SK-N-SH treated with all-trans-retinoic acid at 6 μM for 48 hours (cell line): Measurements from ENCODE around the gene SULT2B1.

Experiments used
- ATAC-seq: fragments of 200-7000 bp; cut with Tn5 transposase; 3 replicates; pipeline ENCODE4 v1.9.1; 2020; ENCODE audit warnings: mild to moderate bottlenecking, moderate library complexity
- ARNTL ChIP-seq: fragments of 450-650 bp; formaldehyde crosslinking; IDR thresholded peaks from 2 replicates; pipeline ENCODE4 v1.5.0; 2020; ENCODE audit warnings: low read depth, mild to moderate bottlenecking, moderate library complexity, borderline replicate concordance
- BACH2 ChIP-seq: fragments of 250-450 bp; sonication (Bioruptor Pico); IDR thresholded peaks from 2 replicates; pipeline ENCODE4 v1.9.0; 2021; ENCODE audit warnings: mild to moderate bottlenecking, borderline replicate concordance
- CSDC2 ChIP-seq: fragments of 250-450 bp; sonication (Bioruptor Pico); IDR thresholded peaks from 2 replicates; pipeline ENCODE4 v1.5.0; 2020; ENCODE audit warnings: mild to moderate bottlenecking, moderate library complexity
- ESRRG ChIP-seq: fragments of 250-450 bp; sonication (Bioruptor Pico); IDR thresholded peaks from 2 replicates; pipeline ENCODE4 v1.6.1; 2021; ENCODE audit warnings: mild to moderate bottlenecking
- GLIS3 ChIP-seq: fragments of 250-450 bp; sonication (Bioruptor Pico); IDR thresholded peaks from 2 replicates; pipeline ENCODE4 v1.5.0; 2020; ENCODE audit warnings: mild to moderate bottlenecking, moderate library complexity
- OSR1 ChIP-seq: fragments of 250-450 bp; sonication (Bioruptor Pico); IDR thresholded peaks from 2 replicates; pipeline ENCODE4 v1.8.0; 2022; ENCODE audit warnings: moderate library complexity, mild to moderate bottlenecking, inconsistent platforms
- PPARA ChIP-seq: fragments of 250-450 bp; sonication (Bioruptor Pico); IDR thresholded peaks from 2 replicates; pipeline ENCODE4 v1.5.0; 2020; ENCODE audit warnings: mild to moderate bottlenecking, borderline replicate concordance
- RARB ChIP-seq: fragments of 250-450 bp; sonication (Bioruptor Pico); IDR thresholded peaks from 2 replicates; pipeline ENCODE4 v1.8.0; 2021; ENCODE audit warnings: mild to moderate bottlenecking, moderate library complexity
- SNAI2 ChIP-seq: fragments of 250-450 bp; sonication (Bioruptor Pico); IDR thresholded peaks from 2 replicates; pipeline ENCODE4 v1.5.0; 2020; ENCODE audit warnings: mild to moderate bottlenecking, moderate library complexity
- TCF4 ChIP-seq: fragments of 250-450 bp; sonication (Bioruptor Pico); IDR thresholded peaks from 2 replicates; pipeline ENCODE4 v1.8.0; 2021; ENCODE audit warnings: mild to moderate bottlenecking, moderate library complexity, borderline replicate concordance
- TOX ChIP-seq: fragments of 250-450 bp; sonication (Bioruptor Pico); IDR thresholded peaks from 2 replicates; pipeline ENCODE4 v1.8.0; 2021; ENCODE audit warnings: mild to moderate bottlenecking, moderate library complexity, borderline replicate concordance
- ZC3H10 ChIP-seq: fragments of 250-450 bp; sonication (Bioruptor Pico); IDR thresholded peaks from 2 replicates; pipeline ENCODE4 v1.5.1; 2021; ENCODE audit warnings: mild to moderate bottlenecking, moderate library complexity
- ZFP3 ChIP-seq: fragments of 250-450 bp; sonication (Bioruptor Pico); IDR thresholded peaks from 2 replicates; pipeline ENCODE4 v1.5.0; 2020; ENCODE audit warnings: mild to moderate bottlenecking, moderate library complexity
- ZFP30 ChIP-seq: fragments of 450-650 bp; formaldehyde crosslinking; IDR thresholded peaks from 2 replicates; pipeline ENCODE4 v1.5.0; 2022; ENCODE audit warnings: mild to moderate bottlenecking, moderate library complexity
- ZNF565 ChIP-seq: fragments of 450-650 bp; formaldehyde crosslinking; conservative IDR thresholded peaks from 2 replicates; pipeline ENCODE4 v1.5.0; 2020; ENCODE audit warnings: low read depth, mild to moderate bottlenecking, moderate library complexity
- ZNF70 ChIP-seq: fragments of 450-650 bp; formaldehyde crosslinking; IDR thresholded peaks from 2 replicates; pipeline ENCODE4 v1.5.0; 2020; ENCODE audit warnings: mild to moderate bottlenecking, moderate library complexity
- ZNF8 ChIP-seq: fragments of 450-650 bp; formaldehyde crosslinking; IDR thresholded peaks from 2 replicates; pipeline ENCODE4 v1.5.0; 2020; ENCODE audit warnings: mild to moderate bottlenecking, moderate library complexity
- TF ChIP-seq, protein P1 (sequence below): fragments of 250-450 bp; sonication (Bioruptor Pico); IDR thresholded peaks from 2 replicates; pipeline ENCODE4 v1.5.1; 2021; ENCODE audit warnings: mild to moderate bottlenecking, moderate library complexity
- TF ChIP-seq, protein P2 (sequence below): fragments of 250-450 bp; sonication (Bioruptor Pico); IDR thresholded peaks from 2 replicates; pipeline ENCODE4 v1.8.0; 2021; ENCODE audit warnings: low read depth, mild to moderate bottlenecking, moderate library complexity, borderline replicate concordance
- TF ChIP-seq, protein P3 (sequence below): fragments of 250-450 bp; sonication (Bioruptor Pico); IDR thresholded peaks from 2 replicates; pipeline ENCODE4 v1.5.0; 2020; ENCODE audit warnings: mild to moderate bottlenecking, moderate library complexity
- TF ChIP-seq, protein P4 (sequence below): fragments of 250-450 bp; sonication (Bioruptor Pico); IDR thresholded peaks from 2 replicates; pipeline ENCODE4 v1.8.0; 2020; ENCODE audit warnings: mild to moderate bottlenecking, moderate library complexity, borderline replicate concordance

The SULT2B1 gene

DNA sequence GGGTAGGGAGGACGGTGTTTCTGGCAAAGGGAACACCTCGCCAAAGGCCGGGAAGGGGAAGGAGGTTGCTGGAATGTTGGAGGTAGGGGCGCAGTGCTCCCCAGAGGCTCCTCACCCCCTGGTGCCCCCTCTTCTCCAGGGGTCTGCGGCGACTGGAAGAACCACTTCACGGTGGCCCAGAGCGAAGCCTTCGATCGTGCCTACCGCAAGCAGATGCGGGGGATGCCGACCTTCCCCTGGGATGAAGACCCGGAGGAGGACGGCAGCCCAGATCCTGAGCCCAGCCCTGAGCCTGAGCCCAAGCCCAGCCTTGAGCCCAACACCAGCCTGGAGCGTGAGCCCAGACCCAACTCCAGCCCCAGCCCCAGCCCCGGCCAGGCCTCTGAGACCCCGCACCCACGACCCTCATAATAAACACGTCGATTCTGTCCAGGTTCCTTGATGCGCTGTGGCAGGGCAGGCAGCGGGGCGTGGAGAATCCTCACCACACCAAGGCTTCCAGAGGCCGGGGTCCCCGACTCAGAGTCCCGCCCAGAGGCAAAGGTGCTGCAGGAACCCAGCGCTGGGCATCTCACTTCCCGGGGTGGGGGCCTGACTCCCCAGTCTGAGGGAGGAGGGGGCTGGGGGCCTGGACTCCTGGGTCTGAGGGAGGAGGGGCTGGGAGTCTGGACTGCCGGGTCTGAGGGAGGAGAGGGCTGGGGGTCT is 47.2 kb downstream of the SULT2B1 start:
- ATAC-seq: no peak
- TF ChIP-seq OSR1 (no peak), BACH2 (CRISPR knock-in tag) (no peak), PPARA (no peak), ZC3H10 (CRISPR knock-in tag) (no peak), ESRRG (no peak), ARNTL (CRISPR knock-in tag) (no peak), ZNF70 (CRISPR knock-in tag) (no peak)
- TF ChIP-seq, all 23 proteins: peak for 0

DNA sequence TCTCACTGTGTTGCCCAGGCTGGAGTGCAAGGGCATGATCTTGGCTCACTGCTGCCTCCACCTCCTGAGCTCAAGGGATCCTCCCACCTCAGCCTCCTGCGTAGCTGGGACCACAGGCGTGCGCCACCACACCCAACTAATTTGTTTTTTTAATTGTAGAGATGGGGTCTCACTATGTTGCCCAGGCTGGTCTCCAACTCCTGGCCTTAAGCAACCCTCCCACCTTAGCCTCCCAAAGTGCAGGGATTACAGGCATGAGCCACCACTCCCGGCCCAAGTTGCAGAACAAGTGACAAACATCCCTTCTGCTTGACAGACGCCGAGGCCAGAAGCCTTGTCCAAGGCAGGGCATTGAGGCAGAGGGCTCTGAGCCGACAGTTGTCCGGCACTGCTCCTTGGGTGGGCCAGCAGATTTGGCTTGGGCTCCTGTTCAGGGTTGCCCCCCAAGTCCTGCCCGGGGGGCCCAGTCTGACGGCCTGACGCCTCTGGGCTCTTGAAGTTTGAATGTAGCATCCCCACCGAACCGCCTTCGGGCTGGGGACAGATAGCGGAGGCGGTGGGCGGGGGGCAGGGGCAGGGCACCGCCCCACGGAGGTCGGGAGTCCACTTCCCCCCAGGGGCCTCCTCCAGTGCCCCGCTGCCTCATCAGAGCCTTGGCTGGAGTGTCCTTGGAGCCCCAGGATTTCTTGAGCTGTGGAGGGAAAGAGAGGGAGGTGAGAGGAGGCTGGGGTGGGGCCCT is 48.9 kb downstream of the SULT2B1 start:
- ATAC-seq: no peak
- TF ChIP-seq TCF4 (CRISPR knock-in tag): no peak

DNA sequence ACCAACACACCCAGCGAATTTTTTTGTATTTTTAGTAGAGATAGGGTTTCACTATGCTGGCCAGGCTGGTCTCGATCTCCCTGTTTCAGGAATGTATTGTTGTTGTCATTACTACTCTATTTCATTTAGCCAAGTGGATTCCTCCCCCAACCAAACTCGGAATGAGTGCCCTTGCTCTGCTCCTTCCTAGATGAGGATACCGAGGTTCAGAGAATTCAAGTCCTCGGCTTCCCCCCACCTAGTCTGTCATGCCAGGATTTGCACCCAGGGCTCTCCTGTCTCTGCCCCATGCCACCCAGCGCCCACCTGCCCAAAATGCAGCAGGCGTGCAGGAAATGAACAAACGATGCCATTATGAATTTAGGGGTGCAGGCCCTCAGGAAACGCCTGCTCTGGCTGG is 51.0 kb downstream of the SULT2B1 start:
- TF ChIP-seq, protein P1, sequence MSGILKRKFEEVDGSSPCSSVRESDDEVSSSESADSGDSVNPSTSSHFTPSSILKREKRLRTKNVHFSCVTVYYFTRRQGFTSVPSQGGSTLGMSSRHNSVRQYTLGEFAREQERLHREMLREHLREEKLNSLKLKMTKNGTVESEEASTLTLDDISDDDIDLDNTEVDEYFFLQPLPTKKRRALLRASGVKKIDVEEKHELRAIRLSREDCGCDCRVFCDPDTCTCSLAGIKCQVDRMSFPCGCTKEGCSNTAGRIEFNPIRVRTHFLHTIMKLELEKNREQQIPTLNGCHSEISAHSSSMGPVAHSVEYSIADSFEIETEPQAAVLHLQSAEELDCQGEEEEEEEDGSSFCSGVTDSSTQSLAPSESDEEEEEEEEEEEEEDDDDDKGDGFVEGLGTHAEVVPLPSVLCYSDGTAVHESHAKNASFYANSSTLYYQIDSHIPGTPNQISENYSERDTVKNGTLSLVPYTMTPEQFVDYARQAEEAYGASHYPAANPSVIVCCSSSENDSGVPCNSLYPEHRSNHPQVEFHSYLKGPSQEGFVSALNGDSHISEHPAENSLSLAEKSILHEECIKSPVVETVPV (CRISPR knock-in tag): no peak
- no peak for TF ChIP-seq BACH2 (CRISPR knock-in tag)
- TF ChIP-seq ZFP30: no peak
- TF ChIP-seq ZNF8 (CRISPR knock-in tag): no peak
- TF ChIP-seq CSDC2 (CRISPR knock-in tag): no peak
- no peak for ATAC-seq

DNA sequence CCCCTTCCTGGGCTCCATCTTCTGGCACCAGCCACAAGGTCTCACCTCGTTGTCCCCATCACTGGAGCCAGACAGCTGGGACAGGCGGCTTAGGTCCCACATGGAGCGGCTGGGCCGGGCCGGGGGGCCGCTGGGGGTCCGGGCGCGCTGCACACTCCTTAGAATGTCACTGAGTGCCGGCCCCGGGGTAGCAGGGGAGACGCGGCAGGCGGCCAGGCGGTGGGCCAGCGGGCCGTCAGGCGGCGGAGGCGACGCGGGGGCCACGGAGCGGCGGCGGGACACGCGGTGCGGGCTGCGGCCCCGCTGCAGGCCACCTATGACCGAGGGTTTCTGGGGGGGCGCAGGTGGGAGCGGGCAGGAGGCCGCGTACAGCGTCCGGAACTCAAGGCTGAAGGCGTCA is 51.5 kb downstream of the SULT2B1 start:
- TF ChIP-seq BACH2 (CRISPR knock-in tag): no peak
- TF ChIP-seq, protein P2, sequence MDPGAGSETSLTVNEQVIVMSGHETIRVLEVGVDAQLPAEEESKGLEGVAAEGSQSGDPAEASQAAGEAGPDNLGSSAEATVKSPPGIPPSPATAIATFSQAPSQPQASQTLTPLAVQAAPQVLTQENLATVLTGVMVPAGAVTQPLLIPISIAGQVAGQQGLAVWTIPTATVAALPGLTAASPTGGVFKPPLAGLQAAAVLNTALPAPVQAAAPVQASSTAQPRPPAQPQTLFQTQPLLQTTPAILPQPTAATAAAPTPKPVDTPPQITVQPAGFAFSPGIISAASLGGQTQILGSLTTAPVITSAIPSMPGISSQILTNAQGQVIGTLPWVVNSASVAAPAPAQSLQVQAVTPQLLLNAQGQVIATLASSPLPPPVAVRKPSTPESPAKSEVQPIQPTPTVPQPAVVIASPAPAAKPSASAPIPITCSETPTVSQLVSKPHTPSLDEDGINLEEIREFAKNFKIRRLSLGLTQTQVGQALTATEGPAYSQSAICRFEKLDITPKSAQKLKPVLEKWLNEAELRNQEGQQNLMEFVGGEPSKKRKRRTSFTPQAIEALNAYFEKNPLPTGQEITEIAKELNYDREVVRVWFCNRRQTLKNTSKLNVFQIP: no peak
- TF ChIP-seq ZNF70 (CRISPR knock-in tag): no peak
- no peak for TF ChIP-seq ZNF8 (CRISPR knock-in tag)
- TF ChIP-seq GLIS3: no peak
- TF ChIP-seq ESRRG: no peak
- TF ChIP-seq ZFP3 (CRISPR knock-in tag): no peak
- no peak for TF ChIP-seq ZFP30
- TF ChIP-seq ZNF565 (CRISPR knock-in tag): no peak
- no peak for TF ChIP-seq TCF4 (CRISPR knock-in tag)
- TF ChIP-seq ARNTL (CRISPR knock-in tag): no peak
- no peak for TF ChIP-seq ZC3H10 (CRISPR knock-in tag)
- TF ChIP-seq, protein P3, sequence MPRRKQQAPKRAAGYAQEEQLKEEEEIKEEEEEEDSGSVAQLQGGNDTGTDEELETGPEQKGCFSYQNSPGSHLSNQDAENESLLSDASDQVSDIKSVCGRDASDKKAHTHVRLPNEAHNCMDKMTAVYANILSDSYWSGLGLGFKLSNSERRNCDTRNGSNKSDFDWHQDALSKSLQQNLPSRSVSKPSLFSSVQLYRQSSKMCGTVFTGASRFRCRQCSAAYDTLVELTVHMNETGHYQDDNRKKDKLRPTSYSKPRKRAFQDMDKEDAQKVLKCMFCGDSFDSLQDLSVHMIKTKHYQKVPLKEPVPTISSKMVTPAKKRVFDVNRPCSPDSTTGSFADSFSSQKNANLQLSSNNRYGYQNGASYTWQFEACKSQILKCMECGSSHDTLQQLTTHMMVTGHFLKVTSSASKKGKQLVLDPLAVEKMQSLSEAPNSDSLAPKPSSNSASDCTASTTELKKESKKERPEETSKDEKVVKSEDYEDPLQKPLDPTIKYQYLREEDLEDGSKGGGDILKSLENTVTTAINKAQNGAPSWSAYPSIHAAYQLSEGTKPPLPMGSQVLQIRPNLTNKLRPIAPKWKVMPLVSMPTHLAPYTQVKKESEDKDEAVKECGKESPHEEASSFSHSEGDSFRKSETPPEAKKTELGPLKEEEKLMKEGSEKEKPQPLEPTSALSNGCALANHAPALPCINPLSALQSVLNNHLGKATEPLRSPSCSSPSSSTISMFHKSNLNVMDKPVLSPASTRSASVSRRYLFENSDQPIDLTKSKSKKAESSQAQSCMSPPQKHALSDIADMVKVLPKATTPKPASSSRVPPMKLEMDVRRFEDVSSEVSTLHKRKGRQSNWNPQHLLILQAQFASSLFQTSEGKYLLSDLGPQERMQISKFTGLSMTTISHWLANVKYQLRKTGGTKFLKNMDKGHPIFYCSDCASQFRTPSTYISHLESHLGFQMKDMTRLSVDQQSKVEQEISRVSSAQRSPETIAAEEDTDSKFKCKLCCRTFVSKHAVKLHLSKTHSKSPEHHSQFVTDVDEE (CRISPR knock-in tag): no peak
- TF ChIP-seq RARB (CRISPR knock-in tag): no peak
- TF ChIP-seq PPARA: no peak
- TF ChIP-seq, protein P4, sequence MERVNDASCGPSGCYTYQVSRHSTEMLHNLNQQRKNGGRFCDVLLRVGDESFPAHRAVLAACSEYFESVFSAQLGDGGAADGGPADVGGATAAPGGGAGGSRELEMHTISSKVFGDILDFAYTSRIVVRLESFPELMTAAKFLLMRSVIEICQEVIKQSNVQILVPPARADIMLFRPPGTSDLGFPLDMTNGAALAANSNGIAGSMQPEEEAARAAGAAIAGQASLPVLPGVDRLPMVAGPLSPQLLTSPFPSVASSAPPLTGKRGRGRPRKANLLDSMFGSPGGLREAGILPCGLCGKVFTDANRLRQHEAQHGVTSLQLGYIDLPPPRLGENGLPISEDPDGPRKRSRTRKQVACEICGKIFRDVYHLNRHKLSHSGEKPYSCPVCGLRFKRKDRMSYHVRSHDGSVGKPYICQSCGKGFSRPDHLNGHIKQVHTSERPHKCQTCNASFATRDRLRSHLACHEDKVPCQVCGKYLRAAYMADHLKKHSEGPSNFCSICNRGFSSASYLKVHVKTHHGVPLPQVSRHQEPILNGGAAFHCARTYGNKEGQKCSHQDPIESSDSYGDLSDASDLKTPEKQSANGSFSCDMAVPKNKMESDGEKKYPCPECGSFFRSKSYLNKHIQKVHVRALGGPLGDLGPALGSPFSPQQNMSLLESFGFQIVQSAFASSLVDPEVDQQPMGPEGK (CRISPR knock-in tag): no peak
- TF ChIP-seq, protein P1 (CRISPR knock-in tag): no peak
- no peak for TF ChIP-seq TOX (CRISPR knock-in tag)
- TF ChIP-seq OSR1: no peak
- TF ChIP-seq SNAI2 (CRISPR knock-in tag): no peak
- ATAC-seq: no peak
